Measurements from ENCODE around the gene CPED1.
"Not testable (repeated sequence)": the region's sequence is repeated elsewhere in the genome, so short reads cannot be mapped to it uniquely, and the experiment has no call there.

DNA sequence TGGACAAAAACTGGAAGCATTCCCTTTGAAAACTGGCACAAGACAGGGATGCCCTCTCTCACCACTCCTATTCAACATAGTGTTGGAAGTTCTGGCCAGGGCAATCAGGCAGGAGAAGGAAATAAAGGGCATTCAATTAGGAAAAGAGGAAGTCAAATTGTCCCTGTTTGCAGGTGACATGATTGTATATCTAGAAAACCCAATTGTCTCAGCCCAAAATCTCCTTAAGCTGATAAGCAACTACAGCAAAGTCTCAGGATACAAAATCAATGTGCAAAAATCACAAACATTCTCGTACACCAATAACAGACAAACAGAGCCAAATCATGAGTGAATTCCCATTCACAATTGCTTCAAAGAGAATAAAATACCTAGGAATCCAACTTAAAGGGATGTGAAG lies 262.9 kb downstream of the CPED1 start:
- TF ChIP-seq, protein P1, sequence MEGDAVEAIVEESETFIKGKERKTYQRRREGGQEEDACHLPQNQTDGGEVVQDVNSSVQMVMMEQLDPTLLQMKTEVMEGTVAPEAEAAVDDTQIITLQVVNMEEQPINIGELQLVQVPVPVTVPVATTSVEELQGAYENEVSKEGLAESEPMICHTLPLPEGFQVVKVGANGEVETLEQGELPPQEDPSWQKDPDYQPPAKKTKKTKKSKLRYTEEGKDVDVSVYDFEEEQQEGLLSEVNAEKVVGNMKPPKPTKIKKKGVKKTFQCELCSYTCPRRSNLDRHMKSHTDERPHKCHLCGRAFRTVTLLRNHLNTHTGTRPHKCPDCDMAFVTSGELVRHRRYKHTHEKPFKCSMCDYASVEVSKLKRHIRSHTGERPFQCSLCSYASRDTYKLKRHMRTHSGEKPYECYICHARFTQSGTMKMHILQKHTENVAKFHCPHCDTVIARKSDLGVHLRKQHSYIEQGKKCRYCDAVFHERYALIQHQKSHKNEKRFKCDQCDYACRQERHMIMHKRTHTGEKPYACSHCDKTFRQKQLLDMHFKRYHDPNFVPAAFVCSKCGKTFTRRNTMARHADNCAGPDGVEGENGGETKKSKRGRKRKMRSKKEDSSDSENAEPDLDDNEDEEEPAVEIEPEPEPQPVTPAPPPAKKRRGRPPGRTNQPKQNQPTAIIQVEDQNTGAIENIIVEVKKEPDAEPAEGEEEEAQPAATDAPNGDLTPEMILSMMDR (conservative IDR thresholded peaks at IDR 0.05; ENCODE audit: low read depth, low read length) = not testable (repeated sequence)
- not testable (repeated sequence) for TF ChIP-seq EZH2 (IDR thresholded peaks at IDR 0.05; ENCODE audit: low read length, unreplicated experiment)

All from PC-3 (cell line).